Omental fat pad (tissue), 4 donors: Measurements from ENCODE around the gene HOXA11. TPM values are rescaled to one million over a fixed set of nuclear protein-coding genes. Genes with fewer than 3 reads are reported as not detected.

Source experiments
- ATAC-seq: fragments of 150-250 bp; one replicate; pipeline ENCODE4 v1.9.1; 2016; ENCODE audit warnings: mild to moderate bottlenecking, moderate library complexity; ENCODE audit not compliant: low FRiP score
- DNase-seq: peaks from one replicate; pipeline ENCODE4 v3.0.0-alpha.2; 2019; ENCODE audit warnings: low spot score
- CTCF ChIP-seq, 3 donors: fragments of 450-650 bp; IDR thresholded peaks; one replicate each; pipeline ENCODE4 v1.5.1; 2016 to 2017; ENCODE audit warnings: antibody characterized with exemption in 3 of 3, mild to moderate bottlenecking in 3 of 3, moderate library complexity in 2 of 3
- total RNA-seq, 4 donors: library from RNA; depleted of rRNA; stranded (reverse); fragments of >200 nt; gene quantifications; one replicate each; pipeline ENCODE4 v1.1.0, GENCODE V29; 2016

Gene HOXA11
- total RNA-seq, 4 donors from 2014 or later: not detected

GRCh38 chr7:27171637-27172314 is 13.3 kb downstream of the HOXA11 start:
- ATAC-seq (no peak), DNase-seq (peak; percentile 20)
- no peak for TF ChIP-seq CTCF (IDR thresholded peaks at IDR 0.05)

DNA sequence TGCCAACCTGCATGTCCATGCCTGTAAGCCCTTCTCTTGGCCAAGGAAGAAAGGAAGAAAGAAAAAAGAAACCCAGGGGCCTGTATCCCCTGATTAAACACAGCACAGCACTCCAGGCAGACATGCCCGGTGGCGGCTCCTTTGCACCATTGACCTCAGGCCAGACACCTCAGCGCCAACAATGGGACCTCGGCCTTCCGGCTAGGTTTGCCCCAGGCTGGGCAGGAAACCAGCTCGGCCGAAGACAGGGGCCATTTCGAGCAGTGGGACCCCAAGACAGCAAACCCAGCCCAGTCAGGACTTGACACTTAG is 13.8 kb downstream of the HOXA11 start:
- TF ChIP-seq CTCF (IDR thresholded peaks at IDR 0.05): no peak
- DNase-seq: peak; percentile 14
- ATAC-seq: no peak

DNA sequence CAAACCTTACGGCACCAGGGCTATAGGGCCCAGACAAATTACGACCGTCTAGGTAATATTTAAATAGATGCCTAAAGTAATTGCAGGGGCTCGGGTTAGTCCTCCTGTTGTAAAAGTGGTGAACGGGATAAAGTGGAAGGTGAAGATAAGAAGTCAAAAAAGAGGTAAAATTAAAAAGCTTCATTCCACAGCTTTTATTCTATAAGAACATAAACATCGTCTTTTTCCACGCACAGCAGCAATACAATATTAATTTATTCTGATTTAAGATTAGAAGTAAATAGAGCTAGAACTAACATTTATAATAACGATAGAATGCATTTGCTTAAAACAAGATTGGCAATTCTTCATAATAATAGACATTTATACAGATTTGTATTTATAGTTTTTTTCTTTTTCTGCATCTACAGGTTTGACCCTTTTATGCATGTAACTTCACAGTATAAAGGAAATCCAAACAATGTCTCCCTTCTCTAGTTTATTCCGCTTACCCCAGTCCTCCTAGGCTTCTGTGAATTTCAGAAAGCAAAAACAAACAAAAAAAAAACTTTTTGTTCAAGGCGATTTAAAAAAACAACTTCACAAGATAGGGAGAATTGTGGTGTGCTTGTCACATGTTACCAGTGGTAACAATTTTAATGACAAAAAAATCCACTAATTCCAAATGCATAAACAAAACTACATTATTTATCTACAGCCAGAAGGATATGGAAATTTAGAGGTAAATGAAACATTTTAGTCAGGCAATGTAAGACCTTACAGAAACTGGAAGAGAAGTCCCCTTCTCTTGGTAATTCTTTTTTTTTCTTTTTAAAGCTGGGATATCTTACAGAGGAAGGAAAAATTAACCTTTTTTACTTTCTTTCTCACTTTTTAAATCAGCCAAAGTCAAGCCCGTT is 14.4 kb downstream of the HOXA11 start:
- ATAC-seq: no peak

GRCh38 chr7:27169658-27170425 is 15.2 kb downstream of the HOXA11 start:
- no peak for TF ChIP-seq CTCF (IDR thresholded peaks at IDR 0.05)
- DNase-seq (no peak), ATAC-seq (no peak)

More for the DNA sequence above, 14.4 kb downstream of the HOXA11 start:
- TF ChIP-seq CTCF (IDR thresholded peaks at IDR 0.05): no peak
- no peak for DNase-seq

DNA sequence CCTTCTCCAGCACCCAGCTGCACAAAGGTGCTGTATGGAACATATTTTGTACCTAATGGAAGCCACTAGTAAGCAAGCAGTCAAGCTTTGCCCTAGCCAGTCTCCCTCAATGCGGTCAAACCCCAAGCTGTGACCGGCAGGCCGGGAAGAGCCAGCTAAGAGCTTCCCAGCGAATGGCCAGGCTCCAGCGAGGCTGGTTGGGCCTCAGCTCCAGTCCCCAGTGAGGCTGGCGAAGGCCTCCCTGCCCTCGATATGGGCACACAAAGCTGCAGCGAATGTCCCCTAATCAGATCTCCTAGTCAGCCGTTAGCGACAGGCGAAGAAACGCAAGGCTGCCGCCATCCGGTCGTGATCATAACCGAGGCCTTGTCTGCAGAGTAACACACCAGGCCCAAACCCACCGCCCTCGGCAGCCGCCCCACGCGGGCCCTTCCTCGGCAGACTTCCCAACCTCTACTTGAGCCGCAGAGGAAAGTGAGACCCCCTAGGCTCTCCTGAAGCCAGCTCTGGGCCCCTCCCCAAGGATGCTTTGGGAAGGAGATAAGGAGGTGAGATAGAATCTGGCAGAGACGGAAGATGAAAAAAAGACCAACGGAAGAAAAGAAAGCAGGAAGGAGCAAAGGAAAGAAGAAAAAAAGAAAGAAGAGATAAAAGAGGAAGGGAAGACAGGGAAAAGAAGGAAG is 16.6 kb downstream of the HOXA11 start:
- TF ChIP-seq CTCF (IDR thresholded peaks at IDR 0.05): no peak
- DNase-seq (no peak), ATAC-seq (no peak)

- TF ChIP-seq CTCF (IDR thresholded peaks at IDR 0.05): no peak
- DNase-seq (no peak), ATAC-seq (no peak)
These were observed 17.1 kb downstream of the HOXA11 start for GRCh38 chr7:27167916-27168264.
